ENCODE results near the gene CASS4.

- TF ChIP-seq, protein P1, sequence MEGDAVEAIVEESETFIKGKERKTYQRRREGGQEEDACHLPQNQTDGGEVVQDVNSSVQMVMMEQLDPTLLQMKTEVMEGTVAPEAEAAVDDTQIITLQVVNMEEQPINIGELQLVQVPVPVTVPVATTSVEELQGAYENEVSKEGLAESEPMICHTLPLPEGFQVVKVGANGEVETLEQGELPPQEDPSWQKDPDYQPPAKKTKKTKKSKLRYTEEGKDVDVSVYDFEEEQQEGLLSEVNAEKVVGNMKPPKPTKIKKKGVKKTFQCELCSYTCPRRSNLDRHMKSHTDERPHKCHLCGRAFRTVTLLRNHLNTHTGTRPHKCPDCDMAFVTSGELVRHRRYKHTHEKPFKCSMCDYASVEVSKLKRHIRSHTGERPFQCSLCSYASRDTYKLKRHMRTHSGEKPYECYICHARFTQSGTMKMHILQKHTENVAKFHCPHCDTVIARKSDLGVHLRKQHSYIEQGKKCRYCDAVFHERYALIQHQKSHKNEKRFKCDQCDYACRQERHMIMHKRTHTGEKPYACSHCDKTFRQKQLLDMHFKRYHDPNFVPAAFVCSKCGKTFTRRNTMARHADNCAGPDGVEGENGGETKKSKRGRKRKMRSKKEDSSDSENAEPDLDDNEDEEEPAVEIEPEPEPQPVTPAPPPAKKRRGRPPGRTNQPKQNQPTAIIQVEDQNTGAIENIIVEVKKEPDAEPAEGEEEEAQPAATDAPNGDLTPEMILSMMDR (IDR thresholded peaks at IDR 0.05), result no peak
- TF ChIP-seq POLR2A (IDR thresholded peaks at IDR 0.05), result no peak
- TF ChIP-seq POLR2AphosphoS5 (IDR thresholded peaks at IDR 0.05), result no peak
Measured at GRCh38 chr20:56372850-56373249, 39.2 kb upstream of the CASS4 start.
